HEK293 (cell line): ENCODE results near the gene TMTC1.

Source experiments
- CTCF ChIA-PET: fragments of 350-600 bp; formaldehyde crosslinking; extraction: SDS; loops from one replicate; lab custom pipeline; 2021; ENCODE audit warnings: antibody characterized with exemption; lab: Yijun Ruan, JAX
- POLR2A ChIA-PET: fragments of 300-600 bp; formaldehyde crosslinking; extraction: SDS; loops from one replicate; lab custom pipeline; 2020; ENCODE audit warnings: antibody characterized with exemption, inconsistent platforms; lab: Yijun Ruan, JAX
- H3K27ac ChIP-seq: fragments of 200-500 bp; sonication (Bioruptor generic); 2 replicates; pipeline ENCODE4 v1.5.1; 2014; ENCODE audit warnings: low read depth, low read length, control low read depth, inconsistent platforms; ENCODE audit errors: extremely low read depth
- H3K36me3 ChIP-seq, 2 experiments: fragments of 200-500 bp in 1 of 2; sonication (Bioruptor generic) in 1 of 2; 1 replicate in 1 of 2; 2 replicates in 1 of 2; pipeline ENCODE4 v1.5.1; 2014 to 2017; ENCODE audit warnings: inconsistent platforms in 2 of 2, low read length in 2 of 2; ENCODE audit not compliant: control insufficient read depth in 2 of 2, insufficient read depth in 1 of 2
- H3K4me1 ChIP-seq: fragments of 200-500 bp; sonication (Bioruptor generic); 2 replicates; pipeline ENCODE4 v1.5.1; 2014; ENCODE audit warnings: mild to moderate bottlenecking, low read length, inconsistent platforms; ENCODE audit not compliant: control insufficient read depth, insufficient read depth
- H3K4me3 ChIP-seq: 2 replicates; pipeline ENCODE4 v1.5.1; 2011; ENCODE audit warnings: low read depth, mild to moderate bottlenecking, control low read depth, low read length, moderate library complexity
- H3K9me3 ChIP-seq: fragments of 200-500 bp; sonication (Bioruptor generic); 2 replicates; pipeline ENCODE4 v1.5.1; 2014; ENCODE audit warnings: low read depth, low read length, inconsistent platforms; ENCODE audit not compliant: control insufficient read depth, insufficient read depth
- REST ChIP-seq: fragments of 450-650 bp; formaldehyde crosslinking; IDR thresholded peaks from 2 replicates; pipeline ENCODE4 v1.5.1; 2016; ENCODE audit warnings: missing biosample characterization, missing genetic modification characterization
- SCRT1 ChIP-seq: fragments of 450-650 bp; formaldehyde crosslinking; IDR thresholded peaks from 2 replicates; pipeline ENCODE4 v1.5.1; 2016; ENCODE audit warnings: missing biosample characterization, missing genetic modification characterization, borderline replicate concordance
- TRIM28 ChIP-seq: IDR thresholded peaks from 2 replicates; pipeline ENCODE4 v1.6.1; 2011; ENCODE audit warnings: low read length, control low read depth, borderline replicate concordance
- ZBTB21 ChIP-seq: fragments of 450-650 bp; formaldehyde crosslinking; IDR thresholded peaks from 2 replicates; pipeline ENCODE4 v1.5.1; 2017; ENCODE audit warnings: missing biosample characterization, missing genetic modification characterization
- ZBTB48 ChIP-seq: fragments of 450-650 bp; formaldehyde crosslinking; IDR thresholded peaks from 2 replicates; pipeline ENCODE4 v1.5.1; 2016; ENCODE audit warnings: missing biosample characterization, missing genetic modification characterization
- ZBTB7A ChIP-seq: fragments of 450-650 bp; formaldehyde crosslinking; IDR thresholded peaks from 2 replicates; pipeline ENCODE4 v1.5.1; 2016; ENCODE audit warnings: low read depth, missing biosample characterization, missing genetic modification characterization
- ZNF140 ChIP-seq: fragments of 450-650 bp; formaldehyde crosslinking; IDR thresholded peaks from 2 replicates; pipeline ENCODE4 v1.5.1; 2016; ENCODE audit warnings: missing biosample characterization, missing genetic modification characterization
- ZNF175 ChIP-seq: fragments of 450-650 bp; formaldehyde crosslinking; IDR thresholded peaks from 2 replicates; pipeline ENCODE4 v1.5.1; 2016; ENCODE audit warnings: missing biosample characterization, missing genetic modification characterization
- ZNF19 ChIP-seq: fragments of 450-650 bp; formaldehyde crosslinking; IDR thresholded peaks from 2 replicates; pipeline ENCODE4; 2016; ENCODE audit warnings: missing biosample characterization, missing genetic modification characterization, low read depth
- ZNF239 ChIP-seq: fragments of 450-650 bp; formaldehyde crosslinking; IDR thresholded peaks from 2 replicates; pipeline ENCODE4 v1.5.1; 2016; ENCODE audit warnings: missing biosample characterization, missing genetic modification characterization
- ZNF324 ChIP-seq: fragments of 450-650 bp; formaldehyde crosslinking; IDR thresholded peaks from 2 replicates; pipeline ENCODE4 v1.5.1; 2016; ENCODE audit warnings: missing biosample characterization, missing genetic modification characterization
- ZNF335 ChIP-seq: fragments of 450-650 bp; formaldehyde crosslinking; conservative IDR thresholded peaks from 2 replicates; pipeline ENCODE4 v1.5.1; 2016; ENCODE audit warnings: missing biosample characterization, missing genetic modification characterization
- ZNF350 ChIP-seq: fragments of 450-650 bp; formaldehyde crosslinking; IDR thresholded peaks from 2 replicates; pipeline ENCODE4 v1.5.0; 2017; ENCODE audit warnings: missing biosample characterization, mild to moderate bottlenecking, missing genetic modification characterization
- ZNF571 ChIP-seq: fragments of 450-650 bp; formaldehyde crosslinking; IDR thresholded peaks from 2 replicates; pipeline ENCODE4 v1.5.0; 2017; ENCODE audit warnings: missing biosample characterization, missing genetic modification characterization
- ZNF610 ChIP-seq: fragments of 450-650 bp; formaldehyde crosslinking; IDR thresholded peaks from 2 replicates; pipeline ENCODE4 v1.5.1; 2016; ENCODE audit warnings: missing biosample characterization, missing genetic modification characterization, borderline replicate concordance
- ZNF658 ChIP-seq: fragments of 450-650 bp; formaldehyde crosslinking; IDR thresholded peaks from 2 replicates; pipeline ENCODE4; 2016; ENCODE audit warnings: missing biosample characterization, missing genetic modification characterization
- ZSCAN30 ChIP-seq: fragments of 450-650 bp; IDR thresholded peaks from 2 replicates; pipeline ENCODE4 v1.5.1; 2018; ENCODE audit warnings: missing biosample characterization, mild to moderate bottlenecking, missing genetic modification characterization, moderate library complexity
- ZSCAN4 ChIP-seq: fragments of 450-650 bp; formaldehyde crosslinking; IDR thresholded peaks from 2 replicates; pipeline ENCODE4 v1.5.1; 2017; ENCODE audit warnings: missing biosample characterization, missing genetic modification characterization
- TF ChIP-seq, protein P1 (sequence below): fragments of 450-650 bp; formaldehyde crosslinking; IDR thresholded peaks from 2 replicates; pipeline ENCODE4 v1.5.1; 2016; ENCODE audit warnings: missing biosample characterization, missing genetic modification characterization, borderline replicate concordance
- TF ChIP-seq, protein P2 (sequence below): fragments of 450-650 bp; IDR thresholded peaks from 2 replicates; pipeline ENCODE4 v1.5.1; 2018; ENCODE audit warnings: missing biosample characterization, missing genetic modification characterization

Gene TMTC1

GRCh38 chr12:29545102-29545467, 238.7 kb downstream of the TMTC1 start:
- no peak overlapping the region for H3K27ac ChIP-seq
- ChIA-PET CTCF (interaction anchor here (0.6 kb wide), 4 partner anchors 23 to 1887 kb away, joined by 3 to 4 read pairs (median 3); no protein-coding TSS in a partner anchor), POLR2A (no interaction called here)

DNA sequence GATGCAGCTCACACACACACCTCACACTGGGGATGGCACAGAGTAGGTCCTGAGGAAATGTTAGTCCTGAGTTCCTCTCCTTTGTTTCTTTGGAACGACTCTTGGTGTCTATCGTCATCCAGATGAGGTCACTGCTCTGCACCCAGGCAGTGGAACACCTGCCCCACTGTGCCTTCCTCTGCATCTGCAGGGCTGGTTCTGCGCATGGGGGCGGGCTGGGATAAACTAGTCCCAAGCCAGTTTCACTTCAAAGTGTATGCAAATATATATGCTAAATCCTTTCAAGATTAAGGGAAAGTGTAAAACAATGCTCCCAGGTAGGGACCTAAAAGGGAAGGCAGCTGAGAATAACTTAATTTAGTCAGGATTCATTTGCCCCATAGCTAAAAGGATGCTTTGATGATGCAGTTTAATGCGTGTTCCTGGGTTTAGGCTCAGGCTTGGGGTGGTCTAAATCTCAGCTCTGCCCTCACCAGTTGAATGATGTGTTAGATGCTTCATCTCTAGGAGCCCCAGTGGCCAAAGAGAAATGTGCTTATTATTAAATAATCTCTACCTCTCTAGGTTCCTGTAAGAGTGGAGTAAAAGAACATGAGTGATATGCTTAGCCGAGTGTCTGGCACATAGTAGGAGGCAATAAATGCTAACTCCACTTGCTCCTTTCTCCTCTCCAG, 239.2 kb downstream of the TMTC1 start:
- Histone ChIP-seq H3K4me1 (no peaks in the 10 kb centered on the region), H3K9me3 (no peaks in the 10 kb centered on the region), H3K27ac (no peak overlapping the region), H3K4me3 (no peak overlapping the region), H3K36me3 (no peaks in the 10 kb centered on the region)
- TF ChIP-seq ZNF239 (tag by site-specific recombination) = no peak
- POLR2A ChIA-PET = no interaction called here
- CTCF ChIA-PET = interaction anchor here (0.6 to 0.9 kb wide), 4 partner anchors 23 to 1886 kb away, joined by 3 to 4 read pairs (median 3); no protein-coding TSS in a partner anchor

More at GRCh38 chr12:29545102-29545467, 238.7 kb downstream of the TMTC1 start:
- TF ChIP-seq ZNF324 (tag by site-specific recombination) (no peak), ZBTB48 (tag by site-specific recombination) (no peak), REST (tag by site-specific recombination) (no peak), SCRT1 (no peak), ZNF571 (tag by site-specific recombination) (no peak), ZNF335 (no peak), TRIM28 (no peak), ZBTB7A (tag by site-specific recombination) (no peak), ZSCAN4 (tag by site-specific recombination) (no peak), ZNF140 (tag by site-specific recombination) (no peak), ZNF350 (no peak)
- TF ChIP-seq, all 188 proteins: peak for 0
- Histone ChIP-seq H3K4me1 (no peaks in the 10 kb centered on the region), H3K4me3 (no peak overlapping the region), H3K36me3 (no peaks in the 10 kb centered on the region), H3K9me3 (no peaks in the 10 kb centered on the region)

DNA sequence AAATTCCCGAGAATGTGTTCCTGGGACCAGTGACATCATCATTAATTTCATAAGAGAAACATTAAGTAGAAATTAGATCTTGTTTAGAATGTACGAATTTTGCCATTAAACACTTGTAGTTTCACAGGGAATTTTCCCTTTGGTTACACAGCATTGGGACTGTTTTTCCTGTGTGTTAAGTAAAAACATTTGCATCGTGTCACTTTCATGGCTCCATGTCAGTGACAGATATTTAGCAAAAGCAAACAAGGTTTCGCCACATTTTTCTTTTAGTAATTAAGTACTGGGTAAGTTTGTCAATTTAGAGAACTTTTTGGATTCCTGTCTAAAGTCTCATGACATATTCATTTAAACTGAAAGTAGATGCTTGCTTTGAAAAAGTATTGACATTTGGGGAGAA, 240.7 kb downstream of the TMTC1 start:
- ChIA-PET CTCF (interaction anchor here (1.1 kb wide), 1 partner anchor 9 kb away, joined by 4 read pairs; no protein-coding TSS in a partner anchor), POLR2A (no interaction called here)
- H3K9me3 ChIP-seq = no peaks in the 10 kb centered on the region
- no peaks in the 10 kb centered on the region for H3K36me3 ChIP-seq
- no peak overlapping the region for H3K27ac ChIP-seq
- no peaks in the 10 kb centered on the region for H3K4me1 ChIP-seq
- no peak overlapping the region for H3K4me3 ChIP-seq
- no peak for TF ChIP-seq ZNF610
- TF ChIP-seq, protein P1, sequence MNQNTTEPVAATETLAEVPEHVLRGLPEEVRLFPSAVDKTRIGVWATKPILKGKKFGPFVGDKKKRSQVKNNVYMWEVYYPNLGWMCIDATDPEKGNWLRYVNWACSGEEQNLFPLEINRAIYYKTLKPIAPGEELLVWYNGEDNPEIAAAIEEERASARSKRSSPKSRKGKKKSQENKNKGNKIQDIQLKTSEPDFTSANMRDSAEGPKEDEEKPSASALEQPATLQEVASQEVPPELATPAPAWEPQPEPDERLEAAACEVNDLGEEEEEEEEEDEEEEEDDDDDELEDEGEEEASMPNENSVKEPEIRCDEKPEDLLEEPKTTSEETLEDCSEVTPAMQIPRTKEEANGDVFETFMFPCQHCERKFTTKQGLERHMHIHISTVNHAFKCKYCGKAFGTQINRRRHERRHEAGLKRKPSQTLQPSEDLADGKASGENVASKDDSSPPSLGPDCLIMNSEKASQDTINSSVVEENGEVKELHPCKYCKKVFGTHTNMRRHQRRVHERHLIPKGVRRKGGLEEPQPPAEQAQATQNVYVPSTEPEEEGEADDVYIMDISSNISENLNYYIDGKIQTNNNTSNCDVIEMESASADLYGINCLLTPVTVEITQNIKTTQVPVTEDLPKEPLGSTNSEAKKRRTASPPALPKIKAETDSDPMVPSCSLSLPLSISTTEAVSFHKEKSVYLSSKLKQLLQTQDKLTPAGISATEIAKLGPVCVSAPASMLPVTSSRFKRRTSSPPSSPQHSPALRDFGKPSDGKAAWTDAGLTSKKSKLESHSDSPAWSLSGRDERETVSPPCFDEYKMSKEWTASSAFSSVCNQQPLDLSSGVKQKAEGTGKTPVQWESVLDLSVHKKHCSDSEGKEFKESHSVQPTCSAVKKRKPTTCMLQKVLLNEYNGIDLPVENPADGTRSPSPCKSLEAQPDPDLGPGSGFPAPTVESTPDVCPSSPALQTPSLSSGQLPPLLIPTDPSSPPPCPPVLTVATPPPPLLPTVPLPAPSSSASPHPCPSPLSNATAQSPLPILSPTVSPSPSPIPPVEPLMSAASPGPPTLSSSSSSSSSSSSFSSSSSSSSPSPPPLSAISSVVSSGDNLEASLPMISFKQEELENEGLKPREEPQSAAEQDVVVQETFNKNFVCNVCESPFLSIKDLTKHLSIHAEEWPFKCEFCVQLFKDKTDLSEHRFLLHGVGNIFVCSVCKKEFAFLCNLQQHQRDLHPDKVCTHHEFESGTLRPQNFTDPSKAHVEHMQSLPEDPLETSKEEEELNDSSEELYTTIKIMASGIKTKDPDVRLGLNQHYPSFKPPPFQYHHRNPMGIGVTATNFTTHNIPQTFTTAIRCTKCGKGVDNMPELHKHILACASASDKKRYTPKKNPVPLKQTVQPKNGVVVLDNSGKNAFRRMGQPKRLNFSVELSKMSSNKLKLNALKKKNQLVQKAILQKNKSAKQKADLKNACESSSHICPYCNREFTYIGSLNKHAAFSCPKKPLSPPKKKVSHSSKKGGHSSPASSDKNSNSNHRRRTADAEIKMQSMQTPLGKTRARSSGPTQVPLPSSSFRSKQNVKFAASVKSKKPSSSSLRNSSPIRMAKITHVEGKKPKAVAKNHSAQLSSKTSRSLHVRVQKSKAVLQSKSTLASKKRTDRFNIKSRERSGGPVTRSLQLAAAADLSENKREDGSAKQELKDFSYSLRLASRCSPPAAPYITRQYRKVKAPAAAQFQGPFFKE (tag by site-specific recombination) = no peak
- TF ChIP-seq ZBTB21 (tag by site-specific recombination) = no peak
- TF ChIP-seq ZNF175 (tag by site-specific recombination) = no peak
- no peak for TF ChIP-seq ZSCAN30 (tag by site-specific recombination)
- TF ChIP-seq, protein P2, sequence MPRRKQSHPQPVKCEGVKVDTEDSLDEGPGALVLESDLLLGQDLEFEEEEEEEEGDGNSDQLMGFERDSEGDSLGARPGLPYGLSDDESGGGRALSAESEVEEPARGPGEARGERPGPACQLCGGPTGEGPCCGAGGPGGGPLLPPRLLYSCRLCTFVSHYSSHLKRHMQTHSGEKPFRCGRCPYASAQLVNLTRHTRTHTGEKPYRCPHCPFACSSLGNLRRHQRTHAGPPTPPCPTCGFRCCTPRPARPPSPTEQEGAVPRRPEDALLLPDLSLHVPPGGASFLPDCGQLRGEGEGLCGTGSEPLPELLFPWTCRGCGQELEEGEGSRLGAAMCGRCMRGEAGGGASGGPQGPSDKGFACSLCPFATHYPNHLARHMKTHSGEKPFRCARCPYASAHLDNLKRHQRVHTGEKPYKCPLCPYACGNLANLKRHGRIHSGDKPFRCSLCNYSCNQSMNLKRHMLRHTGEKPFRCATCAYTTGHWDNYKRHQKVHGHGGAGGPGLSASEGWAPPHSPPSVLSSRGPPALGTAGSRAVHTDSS (tag by site-specific recombination) = no peak
- no peak for TF ChIP-seq ZNF658 (tag by site-specific recombination)
- no peak for TF ChIP-seq ZNF19 (tag by site-specific recombination)
